Spleen (tissue), 11 donors: Measurements from ENCODE around the gene NFE2L1. TPM values are rescaled to one million over a fixed set of nuclear protein-coding genes. Genes with fewer than 3 reads are reported as not detected.

Experiments used
- DNase-seq: peaks from one replicate; pipeline ENCODE4 v3.0.0-alpha.2; 2020
- H3K27ac ChIP-seq, 8 donors: fragments of 200-600 bp; sonication (generic) in 7 of 8; 1 replicate in 4 of 8; 2 replicates in 4 of 8; pipeline versions ENCODE4 v1.5.0 to v1.8.0; 2016 to 2021; ENCODE audit warnings: inconsistent platforms in 4 of 8, mild to moderate bottlenecking in 4 of 8, moderate library complexity in 1 of 8
- H3K27me3 ChIP-seq, 7 donors: fragments of 200-600 bp; sonication (generic) in 6 of 7; replicated peaks in 1 of 7; 1 replicate in 4 of 7; 2 replicates in 3 of 7; pipeline versions ENCODE4 v1.5.0 to v1.8.0; 2016 to 2021; ENCODE audit warnings: inconsistent platforms in 3 of 7, mild to moderate bottlenecking in 1 of 7
- H3K36me3 ChIP-seq, 6 donors: fragments of 200-600 bp; sonication (generic) in 5 of 6; 1 replicate in 4 of 6; 2 replicates in 2 of 6; pipeline versions ENCODE4 v1.5.0 to v1.8.0; 2016 to 2021; ENCODE audit warnings: inconsistent platforms in 2 of 6
- H3K4me1 ChIP-seq, 6 donors: fragments of 200-600 bp; sonication (generic) in 5 of 6; 1 replicate in 3 of 6; 2 replicates in 3 of 6; pipeline versions ENCODE4 v1.5.0 to v1.8.0; 2016 to 2021; ENCODE audit warnings: inconsistent platforms in 3 of 6
- H3K4me3 ChIP-seq, 8 donors: fragments of 200-600 bp; sonication (generic) in 7 of 8; 1 replicate in 4 of 8; 2 replicates in 4 of 8; pipeline versions ENCODE4 v1.5.0 to v1.8.0; 2016 to 2021; ENCODE audit warnings: inconsistent platforms in 4 of 8, mild to moderate bottlenecking in 4 of 8, moderate library complexity in 2 of 8
- H3K9me3 ChIP-seq, 8 donors: fragments of 200-600 bp; sonication (generic) in 7 of 8; 1 replicate in 4 of 8; 2 replicates in 4 of 8; pipeline versions ENCODE4 v1.5.0 to v1.8.0; 2016 to 2021; ENCODE audit warnings: inconsistent platforms in 4 of 8
- POLR2A ChIP-seq, 3 donors: fragments of 450-650 bp; IDR thresholded peaks; one replicate each; pipeline ENCODE4 v1.5.1; 2017; ENCODE audit warnings: antibody characterized with exemption in 3 of 3, mild to moderate bottlenecking in 1 of 3
- POLR2AphosphoS5 ChIP-seq, 3 donors: sonication (generic); formaldehyde crosslinking; IDR thresholded peaks; one replicate each; pipeline ENCODE4 v1.5.1; 2017; ENCODE audit warnings: antibody characterized with exemption in 3 of 3
- WGBS, 5 donors: extraction: QIAGEN DNeasy Blood & Tissue Kit in 3 of 5; methylation state at CpG; one replicate each; pipeline versions ENCODE4 v1.1.5 to v1.1.7; 2013 to 2018; 5-methylcytosine and 5-hydroxymethylcytosine counted together
- intact Hi-C: fragments of 100-400 bp; cut with DNase I; formaldehyde crosslinking; loops from one replicate; pipeline ENCODE4 v1.15.0; 2023; ENCODE audit warnings: low total_unique reads
- polyA plus RNA-seq, 3 donors: library from polyadenylated mRNA; stranded (reverse); fragments of 200-250 nt; gene quantifications; one replicate each; pipeline ENCODE4 v1.2.1, GENCODE V29; 2013
- total RNA-seq, 7 donors: library from RNA; depleted of rRNA in 3 of 7; stranded (reverse); fragments of >200 nt in 3 of 7; fragmentation: NEBNext Ultra II Directional in 4 of 7; extraction: Animal tissue kit (Norgen Biotek cat#: 25700) in 4 of 7; gene quantifications; one replicate each; pipeline versions ENCODE4 v1.1.0 to v1.2.1, GENCODE V29; 2016 to 2021
- TF ChIP-seq, protein P1 (sequence below), 11 experiments: fragments of 200-600 bp in 7 of 11; fragments of 450-650 bp in 4 of 11; sonication (generic) in 4 of 11; IDR thresholded peaks in 8 of 11; conservative IDR thresholded peaks in 3 of 11; 1 replicate in 7 of 11; 2 replicates in 4 of 11; pipeline versions ENCODE4 v1.4.0 to v1.8.0; 2016 to 2021; ENCODE audit warnings: antibody characterized with exemption in 11 of 11, inconsistent platforms in 4 of 11, mild to moderate bottlenecking in 1 of 11
- donor health status: healthy with polysubstance abuse.
- donor health status: DM: no; HTN: no; CAD: no; lungs with moderate emphysema.
- donor health status: DM: no; HTN: no; CAD: no.
- donor health status: Bipolar disorder and iron deficiency.
- donor health status: healthy.
- donor health status: DM: no; HTN: no; CAD: no.
- donor health status: DM: yes; HTN: yes; CAD: no.

NFE2L1 gene
- total and polyA plus RNA-seq, 10 donors, result 21.2 to 242 (median 134) TPM

DNA sequence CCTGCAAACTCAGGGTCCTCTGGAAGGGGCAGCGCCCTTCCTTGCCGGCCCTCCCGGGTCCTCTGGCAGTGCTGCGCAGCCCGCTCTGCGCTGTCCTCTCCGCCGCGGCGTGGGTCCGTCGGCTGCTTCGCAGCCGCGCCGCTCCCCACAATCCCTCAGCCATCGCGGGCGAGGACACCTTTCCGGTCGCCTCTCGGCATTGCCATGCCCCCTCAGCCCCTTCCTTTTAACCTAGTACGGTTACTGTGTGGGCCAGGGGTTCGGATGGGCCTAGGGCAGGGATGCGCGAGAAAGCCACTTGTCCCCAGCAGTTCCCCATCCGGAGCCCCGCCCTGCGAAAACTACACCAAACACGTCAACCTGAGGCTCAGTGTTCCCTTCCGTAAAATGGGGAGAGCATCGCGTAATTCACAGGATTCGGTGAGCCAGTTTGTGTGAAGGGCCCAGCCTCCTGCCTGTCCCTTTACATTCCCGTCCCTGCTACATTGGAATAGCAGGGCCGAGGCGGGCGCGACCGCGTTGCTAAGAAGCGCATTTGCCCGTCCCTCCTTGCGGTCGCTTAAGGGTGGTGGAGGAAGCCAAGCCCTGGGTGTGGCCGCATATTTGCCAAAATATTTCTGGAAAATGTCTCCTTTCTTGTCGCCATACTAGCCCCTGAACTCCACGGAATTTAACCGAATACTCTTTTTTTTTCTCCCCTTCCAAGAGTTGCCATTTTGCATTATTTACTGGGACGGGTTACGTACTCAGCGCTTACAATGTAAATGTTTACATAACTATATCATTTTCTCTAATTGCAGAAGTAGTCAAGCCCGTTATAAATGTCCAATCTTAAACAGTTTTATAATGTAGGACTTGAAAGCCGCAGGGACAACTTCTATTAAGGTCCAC lies 23.8 kb upstream of the NFE2L1 start:
- peak; percentile 90 for DNase-seq
- Histone ChIP-seq H3K27ac (peak overlapping the region in 6 of 8 donors; percentile 29 to 82 (median 68)), H3K36me3 (no peaks in the 10 kb centered on the region), H3K4me3 (peak overlapping the region; percentile 30 to 70 (median 50)), H3K27me3 (peaks cover 0 to 53% (median 5%) of the 10 kb centered on the region in 7 donors), H3K4me1 (peaks cover 26 to 62% (median 44%) of the 10 kb centered on the region in 6 donors), H3K9me3 (no peaks in the 10 kb centered on the region)
- no peak for TF ChIP-seq POLR2AphosphoS5 (IDR thresholded peaks at IDR 0.05)
- TF ChIP-seq POLR2A (IDR thresholded peaks at IDR 0.05), result no peak
- TF ChIP-seq, protein P1, sequence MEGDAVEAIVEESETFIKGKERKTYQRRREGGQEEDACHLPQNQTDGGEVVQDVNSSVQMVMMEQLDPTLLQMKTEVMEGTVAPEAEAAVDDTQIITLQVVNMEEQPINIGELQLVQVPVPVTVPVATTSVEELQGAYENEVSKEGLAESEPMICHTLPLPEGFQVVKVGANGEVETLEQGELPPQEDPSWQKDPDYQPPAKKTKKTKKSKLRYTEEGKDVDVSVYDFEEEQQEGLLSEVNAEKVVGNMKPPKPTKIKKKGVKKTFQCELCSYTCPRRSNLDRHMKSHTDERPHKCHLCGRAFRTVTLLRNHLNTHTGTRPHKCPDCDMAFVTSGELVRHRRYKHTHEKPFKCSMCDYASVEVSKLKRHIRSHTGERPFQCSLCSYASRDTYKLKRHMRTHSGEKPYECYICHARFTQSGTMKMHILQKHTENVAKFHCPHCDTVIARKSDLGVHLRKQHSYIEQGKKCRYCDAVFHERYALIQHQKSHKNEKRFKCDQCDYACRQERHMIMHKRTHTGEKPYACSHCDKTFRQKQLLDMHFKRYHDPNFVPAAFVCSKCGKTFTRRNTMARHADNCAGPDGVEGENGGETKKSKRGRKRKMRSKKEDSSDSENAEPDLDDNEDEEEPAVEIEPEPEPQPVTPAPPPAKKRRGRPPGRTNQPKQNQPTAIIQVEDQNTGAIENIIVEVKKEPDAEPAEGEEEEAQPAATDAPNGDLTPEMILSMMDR (IDR thresholded peaks at IDR 0.05 in 8 of 11, conservative IDR thresholded peaks at IDR 0.05 in 3 of 11), result peak in 1 of 11 experiments; percentile 6
- intact Hi-C loops, result loop anchor here (2.0 kb wide), 1 partner anchor 106 kb away; no protein-coding TSS in a partner anchor
- 0 to 2% (median 0%) methylated on average over 36 to 54 of the region's 54 CpGs for WGBS, 5 donors

DNA sequence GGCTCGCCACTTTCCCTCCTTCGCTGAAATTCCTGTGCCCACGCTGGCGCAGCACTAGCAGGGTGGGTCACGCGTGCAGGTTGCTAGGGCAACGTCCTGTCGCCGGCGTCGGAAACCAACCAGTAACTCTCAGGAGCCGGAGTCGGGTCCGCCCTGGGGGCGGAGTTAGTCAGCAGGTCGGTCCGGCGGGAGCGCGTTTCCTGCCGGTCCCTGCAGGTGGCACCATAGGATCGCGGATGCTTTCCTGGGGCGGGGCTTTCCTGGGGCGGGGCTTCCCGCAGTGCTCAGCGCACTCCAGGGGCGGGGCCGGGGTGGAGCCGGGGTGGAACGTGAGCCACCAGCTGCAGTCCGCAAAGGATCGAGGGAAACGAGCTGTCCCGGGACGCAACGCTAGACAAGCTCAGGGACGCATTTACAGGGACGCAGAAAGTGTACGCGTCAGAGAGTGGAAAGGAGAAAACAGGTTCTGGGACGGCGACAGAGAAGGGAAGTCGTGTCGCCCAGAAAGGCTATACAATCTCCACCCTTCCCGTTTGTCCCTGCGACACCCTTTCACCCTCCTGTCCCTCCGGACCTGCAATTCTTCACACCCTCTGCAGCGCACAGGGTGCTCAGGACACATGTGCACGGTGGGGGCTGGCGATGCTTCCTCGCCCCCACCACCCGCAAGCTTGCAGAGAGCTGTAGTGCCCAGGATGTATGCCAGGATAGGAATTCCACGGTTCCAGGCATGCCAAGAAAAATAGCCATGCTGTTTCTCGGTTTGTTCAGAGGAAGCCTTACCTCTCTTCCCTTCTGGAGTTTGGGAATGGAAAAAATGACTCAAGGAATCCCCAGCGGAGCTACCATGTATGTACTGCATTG lies 22.9 kb upstream of the NFE2L1 start:
- peaks cover 0 to 45% (median 5%) of the 10 kb centered on the region in 7 donors for H3K27me3 ChIP-seq
- intact Hi-C loops, result loop anchor here (2.0 kb wide), 1 partner anchor 106 kb away; no protein-coding TSS in a partner anchor
- peak; percentile 100 for DNase-seq
- peaks cover 26 to 62% (median 44%) of the 10 kb centered on the region in 6 donors for H3K4me1 ChIP-seq
- H3K27ac ChIP-seq, result peak overlapping the region in 5 of 8 donors; percentile 35 to 82 (median 71)
- TF ChIP-seq POLR2AphosphoS5 (IDR thresholded peaks at IDR 0.05) (peak; percentile 52 to 77 (median 73)), POLR2A (IDR thresholded peaks at IDR 0.05) (no peak)
- TF ChIP-seq, protein P1 (IDR thresholded peaks at IDR 0.05 in 8 of 11, conservative IDR thresholded peaks at IDR 0.05 in 3 of 11), result peak; percentile 87 to 99 (median 95)
- 1 to 2% (median 1%) methylated on average over 50 to 56 of the region's 56 CpGs for WGBS, 5 donors
- no peaks in the 10 kb centered on the region for H3K9me3 ChIP-seq
- H3K4me3 ChIP-seq, result peak overlapping the region; percentile 33 to 70 (median 50)
- H3K36me3 ChIP-seq, result no peaks in the 10 kb centered on the region

DNA sequence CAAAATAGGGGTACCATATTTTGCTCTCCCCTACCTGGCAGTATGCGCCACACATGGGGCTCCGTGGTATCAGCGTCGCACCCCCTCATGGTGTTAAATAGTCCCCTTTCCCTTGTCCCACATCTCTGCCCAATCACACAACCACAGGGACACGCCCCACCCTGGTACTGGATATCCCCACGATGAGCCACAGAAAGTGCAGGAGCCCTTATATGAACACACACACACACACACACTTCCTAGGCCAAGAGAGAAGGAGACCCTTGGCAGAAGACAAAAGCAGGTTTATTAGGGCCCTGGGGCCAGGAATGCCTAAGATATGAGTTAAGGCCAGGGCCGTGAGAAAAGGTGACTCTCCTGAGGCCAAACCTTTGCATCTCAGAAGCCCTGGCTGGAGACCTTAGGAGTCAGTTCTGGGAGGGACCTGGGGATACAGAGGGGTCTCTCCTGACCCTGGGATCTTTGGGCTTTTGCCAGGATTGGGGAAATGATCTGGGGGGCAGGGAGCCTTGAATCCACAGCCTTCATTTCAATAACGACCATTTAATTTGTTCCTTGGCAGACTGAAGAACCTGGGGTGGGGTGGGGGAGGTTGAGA lies 22.2 kb upstream of the NFE2L1 start:
- no peaks in the 10 kb centered on the region for H3K36me3 ChIP-seq
- H3K4me3 ChIP-seq, result peak overlapping the region in 4 of 8 donors; percentile 38 to 70 (median 54)
- peaks cover 26 to 60% (median 44%) of the 10 kb centered on the region in 6 donors for H3K4me1 ChIP-seq
- peak overlapping the region in 2 of 8 donors; percentile 35 to 82 for H3K27ac ChIP-seq
- H3K27me3 ChIP-seq, result peaks cover 0 to 37% (median 5%) of the 10 kb centered on the region in 7 donors
- no peak for TF ChIP-seq POLR2A (IDR thresholded peaks at IDR 0.05)
- TF ChIP-seq POLR2AphosphoS5 (IDR thresholded peaks at IDR 0.05), result no peak
- TF ChIP-seq, protein P1 (IDR thresholded peaks at IDR 0.05 in 8 of 11, conservative IDR thresholded peaks at IDR 0.05 in 3 of 11), result no peak
- H3K9me3 ChIP-seq, result no peaks in the 10 kb centered on the region
- DNase-seq, result no peak
- intact Hi-C loops, result loop anchor here (2.0 kb wide), 2 partner anchors 49 to 105 kb away; no protein-coding TSS in a partner anchor
- WGBS, 5 donors, result 38 to 52% (median 40%) methylated on average over 8 of the region's 8 CpGs
